Endothelial cell (in vitro differentiated cells): ENCODE data around the gene EYA2. TPM values are rescaled to one million over a fixed set of nuclear protein-coding genes. Genes with fewer than 3 reads are reported as not detected.

Experiments
- DNase-seq: peaks from one replicate; pipeline ENCODE4 v3.0.0; 2021; ENCODE audit warnings: low spot score
- H3K27ac Mint-ChIP-seq: one replicate; pipeline ENCODE4 v1.8.0; 2021; ENCODE audit warnings: mixed read lengths, inconsistent platforms; ENCODE audit not compliant: unreplicated experiment
- H3K27me3 Mint-ChIP-seq: one replicate; pipeline ENCODE4 v1.8.0; 2021; ENCODE audit warnings: mild to moderate bottlenecking, moderate library complexity, mixed read lengths, inconsistent platforms; ENCODE audit not compliant: unreplicated experiment
- H3K36me3 Mint-ChIP-seq: one replicate; pipeline ENCODE4 v1.8.0; 2021; ENCODE audit warnings: mild to moderate bottlenecking, low read depth, mixed read lengths, inconsistent platforms; ENCODE audit not compliant: unreplicated experiment
- H3K4me1 Mint-ChIP-seq: one replicate; pipeline ENCODE4 v1.8.0; 2021; ENCODE audit warnings: mild to moderate bottlenecking, mixed read lengths, inconsistent platforms; ENCODE audit not compliant: unreplicated experiment
- H3K4me3 Mint-ChIP-seq: one replicate; pipeline ENCODE4 v1.8.0; 2021; ENCODE audit warnings: mild to moderate bottlenecking, mixed read lengths, inconsistent platforms; ENCODE audit not compliant: unreplicated experiment
- H3K9me3 Mint-ChIP-seq: one replicate; pipeline ENCODE4 v1.8.0; 2021; ENCODE audit warnings: mixed read lengths, inconsistent platforms; ENCODE audit not compliant: unreplicated experiment
- CTCF ChIP-seq: fragments of 200-600 bp; sonication (generic); IDR thresholded peaks from one replicate; pipeline ENCODE4 v1.5.0; 2021; ENCODE audit warnings: antibody characterized with exemption; ENCODE audit not compliant: unreplicated experiment
- total RNA-seq: library from RNA; stranded (reverse); fragmentation: NEBNext Ultra II Directional; extraction: Animal tissue kit (Norgen Biotek cat#: 25700); gene quantifications from one replicate; pipeline ENCODE4 v1.2.1, GENCODE V29; 2021; ENCODE audit not compliant: unreplicated experiment

Gene EYA2
- total RNA-seq, 1 donor from 2014 or later = not detected

- no peak for DNase-seq
- Mint-ChIP-seq H3K27me3 (no peaks in the 10 kb centered on the region), H3K4me3 (no peak overlapping the region), H3K36me3 (no peaks in the 10 kb centered on the region), H3K9me3 (no peaks in the 10 kb centered on the region), H3K27ac (no peak overlapping the region), H3K4me1 (no peaks in the 10 kb centered on the region)
- no peak for TF ChIP-seq CTCF
Measured at GRCh38 chr20:47011984-47012383, 117.3 kb downstream of the EYA2 start.

GRCh38 chr20:47013606-47014005, 119.0 kb downstream of the EYA2 start:
- Mint-ChIP-seq H3K27ac (no peak overlapping the region), H3K4me1 (peaks cover under 1% of the 10 kb centered on the region), H3K27me3 (no peaks in the 10 kb centered on the region), H3K9me3 (no peaks in the 10 kb centered on the region), H3K36me3 (no peaks in the 10 kb centered on the region), H3K4me3 (no peak overlapping the region)
- TF ChIP-seq CTCF = no peak
- DNase-seq = no peak

- Mint-ChIP-seq H3K4me3 (no peak overlapping the region), H3K36me3 (no peaks in the 10 kb centered on the region), H3K27me3 (no peaks in the 10 kb centered on the region), H3K4me1 (peaks cover 4% of the 10 kb centered on the region), H3K27ac (no peak overlapping the region), H3K9me3 (no peaks in the 10 kb centered on the region)
- peak; percentile 17 for DNase-seq
- TF ChIP-seq CTCF = no peak
Measured at GRCh38 chr20:47016068-47016664, 121.5 kb downstream of the EYA2 start.

- no peak for DNase-seq
- Mint-ChIP-seq H3K9me3 (no peaks in the 10 kb centered on the region), H3K27me3 (no peaks in the 10 kb centered on the region), H3K4me1 (peaks cover 4% of the 10 kb centered on the region), H3K4me3 (no peak overlapping the region), H3K36me3 (no peaks in the 10 kb centered on the region), H3K27ac (no peak overlapping the region)
- no peak for TF ChIP-seq CTCF
Measured at GRCh38 chr20:47018381-47018780, 123.7 kb downstream of the EYA2 start.

GRCh38 chr20:47019121-47019824, 124.6 kb downstream of the EYA2 start:
- no peaks in the 10 kb centered on the region for H3K27me3 Mint-ChIP-seq
- no peaks in the 10 kb centered on the region for H3K9me3 Mint-ChIP-seq
- no peak for DNase-seq
- no peak overlapping the region for H3K27ac Mint-ChIP-seq
- TF ChIP-seq CTCF = no peak
- H3K4me1 Mint-ChIP-seq = peaks cover 4% of the 10 kb centered on the region
- H3K36me3 Mint-ChIP-seq = no peaks in the 10 kb centered on the region
- no peak overlapping the region for H3K4me3 Mint-ChIP-seq
